HG02642 (cell line): ENCODE data around the gene CYBRD1.
A peak's percentile ranks its signal among the peaks of the same experiment; 100 is the strongest.
"Not testable (repeated sequence)": the region's sequence is repeated elsewhere in the genome, so short reads cannot be mapped to it uniquely, and the experiment has no call there.

Source experiments
- ATAC-seq: cut with Tn5 transposase; IDR thresholded peaks from one replicate; pipeline ENCODE4 v1.9.1; 2021; ENCODE audit warnings: mild to moderate bottlenecking; ENCODE audit not compliant: unreplicated experiment, poor library complexity

CYBRD1 gene

GRCh38 chr2:171514908-171515582, 7.2 kb upstream of the CYBRD1 start:
- no peak for ATAC-seq

- ATAC-seq = no peak
These were observed 6.5 kb upstream of the CYBRD1 start for GRCh38 chr2:171515672-171516298.

DNA sequence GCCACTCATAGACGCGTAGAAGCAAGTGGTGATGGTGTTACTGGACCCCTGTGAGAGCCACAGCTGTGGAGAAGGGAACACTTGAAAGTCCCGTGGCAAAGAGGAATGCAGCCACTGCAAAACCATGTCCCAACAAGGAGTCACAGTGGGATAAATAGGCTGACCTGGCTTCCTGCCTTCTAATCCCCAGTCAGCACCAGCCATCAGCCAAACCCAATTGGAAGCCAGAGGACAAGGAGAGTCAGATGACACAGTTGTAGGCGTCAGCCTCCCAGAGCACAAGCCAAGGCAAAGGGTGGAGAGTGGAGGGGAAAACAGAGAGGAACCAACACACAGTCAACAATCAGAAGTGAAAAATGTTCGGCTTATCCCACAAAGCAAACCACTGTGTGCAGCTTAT, 5.5 kb upstream of the CYBRD1 start:
- ATAC-seq = no peak

GRCh38 chr2:171520471-171520870, 1.8 kb upstream of the CYBRD1 start:
- no peak for ATAC-seq

DNA sequence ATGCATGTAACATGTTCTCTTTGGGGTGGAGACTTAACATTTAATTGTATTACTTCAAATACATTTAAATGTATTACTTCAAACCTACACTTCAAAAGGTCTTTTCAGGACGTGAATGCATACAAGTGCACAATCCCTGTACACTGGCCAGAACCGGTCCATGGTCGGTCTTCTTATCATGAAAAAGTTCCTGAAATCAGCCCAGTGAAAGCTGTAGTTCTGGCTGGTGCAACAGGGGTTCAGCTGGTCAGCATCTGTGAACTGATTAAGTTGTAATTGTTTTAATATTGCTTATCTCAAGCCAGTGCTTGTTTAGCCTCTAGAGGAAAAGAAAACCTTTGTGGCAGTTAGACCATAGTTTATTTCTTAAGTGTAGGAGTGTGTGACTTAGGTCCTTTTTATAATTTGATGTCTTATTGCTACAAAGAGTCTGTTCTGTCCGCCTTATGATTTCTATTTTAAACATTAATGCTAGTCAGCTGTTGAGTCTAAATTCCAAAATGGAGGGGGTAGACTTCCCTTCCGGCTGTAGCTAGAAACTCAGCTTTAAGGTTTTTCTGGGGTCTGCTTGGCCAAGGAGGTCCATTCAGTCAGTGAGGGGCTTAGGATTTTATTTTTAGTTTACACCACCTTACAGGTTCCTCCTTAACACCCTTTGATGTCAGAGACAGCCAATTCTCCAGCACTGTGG, 768 bp upstream of the CYBRD1 start:
- ATAC-seq = no peak

- ATAC-seq = peak; percentile 34
These were observed 464 bp downstream of the CYBRD1 start for GRCh38 chr2:171522788-171523087.

- peak; percentile 49 for ATAC-seq
These were observed 1.1 kb downstream of the CYBRD1 start for GRCh38 chr2:171523088-171524017.

DNA sequence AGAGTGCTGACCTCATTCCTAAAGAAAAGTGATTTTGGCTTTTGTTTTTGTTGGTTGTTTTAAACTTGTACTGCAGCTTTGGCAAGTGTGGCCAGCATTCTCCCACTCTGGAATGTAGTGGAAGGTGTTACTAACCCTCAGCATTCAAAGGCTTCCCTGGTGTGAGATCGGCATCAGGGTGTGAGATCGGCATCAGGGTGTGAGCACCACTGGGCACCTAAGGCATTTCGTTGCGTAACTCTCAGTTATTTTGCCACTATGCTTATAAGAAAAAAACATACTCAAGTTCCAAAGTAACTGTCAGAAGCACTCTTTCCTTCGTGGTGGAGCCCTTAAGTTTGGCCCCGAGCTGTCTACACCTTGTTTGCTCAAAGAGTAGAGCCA, 1.7 kb downstream of the CYBRD1 start:
- ATAC-seq = no peak

- no peak for ATAC-seq
These were observed 7.6 kb downstream of the CYBRD1 start for GRCh38 chr2:171529914-171530313.

- no peak for ATAC-seq
These were observed 8.1 kb downstream of the CYBRD1 start for GRCh38 chr2:171530378-171530777.

DNA sequence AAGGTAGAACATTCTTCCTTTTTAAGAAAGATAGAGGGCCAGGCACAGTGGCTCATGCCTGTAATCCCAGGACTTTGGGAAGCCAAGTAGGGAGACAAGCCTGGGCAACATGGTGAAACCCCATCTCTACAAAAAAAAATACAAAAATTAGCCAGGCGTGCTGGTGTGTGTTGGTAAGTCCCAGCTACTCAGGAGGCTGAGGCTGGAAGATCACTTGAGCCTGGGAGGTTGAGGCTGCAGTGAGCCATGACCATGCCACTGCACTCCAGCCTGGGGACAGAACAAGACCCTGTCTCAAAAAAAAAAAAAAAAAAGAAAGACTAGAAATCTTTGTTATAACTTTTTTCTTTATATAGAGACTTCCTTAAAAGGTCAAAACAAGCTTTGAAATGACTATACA, 8.6 kb downstream of the CYBRD1 start:
- ATAC-seq = not testable (repeated sequence)

DNA sequence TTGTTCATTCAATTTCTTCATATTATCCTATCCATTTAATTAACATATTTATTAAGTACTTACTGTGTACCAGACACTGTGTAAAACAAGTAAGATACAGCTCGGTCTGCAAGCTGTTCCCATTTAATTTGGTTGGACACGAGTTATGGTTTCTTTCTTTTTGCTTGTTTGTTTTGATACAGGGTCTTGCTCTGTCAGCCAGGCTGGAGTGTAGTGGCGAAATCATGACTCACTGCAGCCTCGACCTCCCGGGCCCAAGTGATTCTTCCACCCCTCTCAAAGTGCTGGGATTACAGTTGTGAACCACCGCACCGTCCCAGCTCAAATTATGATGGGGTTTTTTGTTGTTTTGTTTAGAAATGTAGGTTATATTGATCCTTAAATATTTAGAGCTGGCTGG, 9.0 kb downstream of the CYBRD1 start:
- no peak for ATAC-seq

DNA sequence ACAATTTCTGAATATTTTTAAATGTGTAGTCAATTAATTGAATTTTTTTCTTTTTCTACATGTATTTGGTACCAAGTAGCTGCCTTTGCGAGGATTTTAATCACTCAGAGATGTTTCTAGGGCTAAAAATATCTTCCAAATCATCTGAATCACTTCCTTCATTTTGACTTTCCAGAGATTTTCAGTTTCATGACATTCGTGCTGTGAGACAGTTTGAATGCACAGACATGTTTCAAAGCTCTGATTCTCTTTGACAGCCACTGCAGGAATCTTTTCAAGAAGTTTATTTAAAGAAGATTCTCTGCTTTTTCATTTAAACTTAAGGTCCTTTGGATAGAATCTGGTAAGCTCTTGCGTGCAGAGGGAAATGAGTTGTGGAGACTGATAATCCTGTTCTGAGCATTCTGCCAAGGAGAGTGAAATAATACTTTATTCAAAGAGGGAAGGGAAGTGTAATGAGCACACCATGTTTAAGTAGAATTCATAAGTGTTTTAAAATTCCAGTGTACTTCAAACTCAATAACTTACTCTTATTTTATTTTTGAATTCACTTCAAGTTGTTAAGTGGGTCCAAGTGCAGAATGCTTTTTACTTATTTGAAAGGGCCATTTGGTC, 9.7 kb downstream of the CYBRD1 start:
- ATAC-seq = no peak

- ATAC-seq = no peak
These were observed 11.1 kb downstream of the CYBRD1 start for GRCh38 chr2:171533331-171533730.

DNA sequence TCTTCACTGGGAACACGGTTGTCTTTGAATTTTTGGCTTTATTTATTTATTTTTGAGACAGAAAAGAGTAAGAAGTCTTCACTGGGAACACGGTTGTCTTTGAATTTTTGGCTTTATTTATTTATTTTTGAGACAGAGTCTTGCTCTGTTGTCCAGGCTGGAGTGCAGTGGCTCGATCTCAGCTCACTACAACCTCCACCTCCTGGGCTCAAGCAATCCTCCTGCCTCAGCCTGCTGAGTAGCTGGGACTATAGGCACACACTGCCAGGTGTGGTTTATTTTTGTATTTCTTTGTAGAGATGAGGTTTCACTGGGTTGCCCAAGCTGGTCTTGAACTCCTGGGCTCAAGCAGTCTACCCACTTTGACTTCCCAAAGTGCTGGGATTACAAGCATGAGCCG, 13.3 kb downstream of the CYBRD1 start:
- not testable (repeated sequence) for ATAC-seq

DNA sequence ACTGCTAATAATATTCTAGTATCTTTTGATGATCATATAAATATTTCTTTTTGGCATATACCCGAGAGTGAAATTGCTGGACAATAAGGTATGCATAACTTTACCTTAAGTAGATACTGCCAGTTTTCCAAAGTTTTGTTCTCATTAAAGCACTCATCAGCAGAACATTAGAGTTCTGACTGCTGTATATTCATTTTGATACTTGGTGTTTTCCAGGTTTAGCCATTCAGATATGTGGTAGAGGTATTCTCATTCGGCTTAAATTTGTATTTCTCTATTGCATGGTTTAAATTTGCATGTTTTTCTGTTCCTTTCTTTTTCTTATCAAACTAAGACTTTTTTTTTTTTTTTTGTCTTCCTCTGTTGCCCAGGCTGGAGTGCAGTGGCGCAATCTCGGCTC, 18.2 kb downstream of the CYBRD1 start:
- ATAC-seq = no peak

DNA sequence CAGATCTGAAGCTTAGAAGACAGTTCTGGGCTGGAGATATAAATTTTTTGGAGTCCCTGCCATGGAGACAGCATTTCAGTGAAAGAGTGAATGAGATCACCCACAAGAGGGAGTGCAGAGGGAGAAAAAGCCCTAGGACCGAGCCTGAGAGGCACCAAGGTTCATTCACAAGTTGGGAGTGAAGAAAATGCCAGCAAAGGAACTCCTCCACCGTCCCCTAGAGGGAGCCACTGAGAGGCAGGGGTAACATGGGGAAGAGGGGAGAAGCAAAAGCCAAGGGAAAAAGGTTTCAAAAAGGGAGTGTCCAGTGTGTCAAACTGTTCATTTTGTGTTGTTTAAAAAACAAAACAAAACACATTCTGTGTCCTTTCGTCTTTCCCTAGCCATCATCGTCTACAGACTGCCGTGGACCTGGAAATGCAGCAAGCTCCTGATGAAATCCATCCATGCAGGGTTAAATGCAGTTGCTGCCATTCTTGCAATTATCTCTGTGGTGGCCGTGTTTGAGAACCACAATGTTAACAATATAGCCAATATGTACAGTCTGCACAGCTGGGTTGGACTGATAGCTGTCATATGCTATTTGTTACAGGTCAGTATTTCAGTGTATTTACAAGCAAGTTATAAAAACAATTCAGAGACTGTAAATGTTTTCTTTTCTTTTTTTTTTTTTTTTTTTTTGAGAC, 19.1 kb downstream of the CYBRD1 start:
- ATAC-seq = no peak

- ATAC-seq = no peak
These were observed 22.8 kb downstream of the CYBRD1 start for GRCh38 chr2:171545086-171545485.

GRCh38 chr2:171547256-171547655, 25.0 kb downstream of the CYBRD1 start:
- no peak for ATAC-seq

DNA sequence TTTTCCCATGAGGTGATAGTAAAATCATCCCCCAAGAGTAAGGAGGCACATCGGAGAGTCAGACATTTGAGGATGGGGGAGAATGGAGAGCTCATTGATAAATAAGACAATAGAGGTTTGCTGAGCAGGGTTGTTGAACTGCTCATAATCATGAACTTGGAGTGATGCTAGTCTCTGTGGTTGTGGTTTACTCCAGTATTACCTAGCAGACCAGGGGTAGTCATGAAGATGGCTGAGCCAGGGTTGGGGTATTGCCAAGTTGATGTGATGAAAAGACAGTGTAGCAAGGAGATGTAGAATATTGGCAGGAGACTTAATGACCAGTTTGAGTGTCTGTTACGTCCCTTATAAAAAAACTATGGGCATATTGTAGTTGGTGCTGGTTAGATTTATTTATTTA, 25.4 kb downstream of the CYBRD1 start:
- ATAC-seq = no peak
